Measurements from ENCODE around the gene SLC5A6. TPM values are rescaled to one million over a fixed set of nuclear protein-coding genes. Genes with fewer than 3 reads are reported as not detected.

Gene SLC5A6
- total and polyA plus RNA-seq, 2 of the 8 experiments (the other 6 are each of a cell fraction or from before 2014, with no cell fraction given): 118 to 183 TPM

- no peak overlapping the region for H2BK120ac ChIP-seq (replicated peaks; ENCODE audit: low read depth, low read length)
- H2AK5ac ChIP-seq (ENCODE audit: low read depth, low read length): no peak overlapping the region
- H4K5ac ChIP-seq (ENCODE audit: insufficient read length, low read depth, low read length): no peak overlapping the region
- no peak overlapping the region for H3K56ac ChIP-seq (replicated peaks; ENCODE audit: insufficient read length, low read depth, low read length)
- no peak overlapping the region for H3K23ac ChIP-seq (ENCODE audit: insufficient read length)
- H3K36me3 ChIP-seq (ENCODE audit: control insufficient read depth in 2 of 4, insufficient read depth in 4 of 4, low read length in 3 of 4): no peaks in the 10 kb centered on the region
- H2BK5ac ChIP-seq (ENCODE audit: low read depth, low read length): peak overlapping the region; percentile 11; the same call in 1 of the 2 replicates
- no peaks in the 10 kb centered on the region for H4K20me1 ChIP-seq (replicated peaks in 1 of 2; ENCODE audit: control insufficient read depth in 1 of 2, insufficient read depth in 2 of 2, low read length in 2 of 2)
- no peak overlapping the region for H4K91ac ChIP-seq (replicated peaks; ENCODE audit: insufficient read length, low read length)
- no peak overlapping the region for H2BK12ac ChIP-seq (ENCODE audit: low read depth, low read length)
- no peak overlapping the region for H3K14ac ChIP-seq (ENCODE audit: insufficient read length)
- no peaks in the 10 kb centered on the region for H3K27me3 ChIP-seq (replicated peaks in 1 of 4; ENCODE audit: control insufficient read depth in 3 of 4, extremely low read depth in 1 of 4, insufficient read depth in 3 of 4, low read length in 3 of 4)
- no peak overlapping the region; the same call in 1 of the 2 replicates for H3K18ac ChIP-seq (ENCODE audit: extremely low read depth, low read length)
- H2BK15ac ChIP-seq (ENCODE audit: low read length): no peak overlapping the region
- H4K8ac ChIP-seq (ENCODE audit: extremely low read depth, insufficient read depth, low read length): no peak overlapping the region
- TF ChIP-seq SUZ12 (IDR thresholded peaks at IDR 0.05; ENCODE audit: low read length) (no peak), TEAD4 (IDR thresholded peaks at IDR 0.05; ENCODE audit: low read depth, low read length) (no peak), TBP (IDR thresholded peaks at IDR 0.05; ENCODE audit: low read depth, low read length) (0 out of 2 replicates have a peak, but pooled peaks have one; percentile 16), RXRA (IDR thresholded peaks at IDR 0.05; ENCODE audit: insufficient read depth, low read depth, low read length) (no peak), SAP30 (IDR thresholded peaks at IDR 0.05; ENCODE audit: insufficient read depth, insufficient replicate concordance, low read length) (no peak), ATF2 (IDR thresholded peaks at IDR 0.05; ENCODE audit: low read length) (0 out of 2 replicates have a peak, but pooled peaks have one; percentile 29), TAF7 (optimal IDR thresholded peaks at IDR 0.05; ENCODE audit: borderline replicate concordance, low read depth, low read length) (no peak), POLR2A (IDR thresholded peaks at IDR 0.05; ENCODE audit: control extremely low read depth in 1 of 2, low read depth in 2 of 2, low read length in 2 of 2) (no peak), SP2 (IDR thresholded peaks at IDR 0.05; ENCODE audit: low read length) (no peak), GTF2F1 (IDR thresholded peaks at IDR 0.05; ENCODE audit: borderline replicate concordance, low read depth, low read length) (no peak)
- no peaks in the 10 kb centered on the region; the same call in 1 of the 2 replicates for H3K23me2 ChIP-seq (ENCODE audit: low read depth, low read length)
- H2BK20ac ChIP-seq (ENCODE audit: low read length): no peak overlapping the region; the same call in 1 of the 2 replicates
- DNase-seq (ENCODE audit: low read depth in 1 of 2, low spot score in 2 of 2) (no peak), FAIRE-seq (no peak)
- H3K4me3 ChIP-seq (ENCODE audit: extremely low read depth in 1 of 4, insufficient read depth in 2 of 4, low read depth in 3 of 4, low read length in 4 of 4): no peak overlapping the region
- no peaks in the 10 kb centered on the region for H3K9me3 ChIP-seq (ENCODE audit: insufficient read depth in 2 of 2, low read depth in 1 of 2, low read length in 1 of 2)
- no peak overlapping the region for H3K4me2 ChIP-seq (ENCODE audit: insufficient read depth in 1 of 2, low read depth in 2 of 2, low read length in 2 of 2)
- H3K4ac ChIP-seq (replicated peaks; ENCODE audit: insufficient read length, low read depth, low read length): no peak overlapping the region
- POLR2A ChIA-PET (ENCODE audit: partially characterized antibody): interaction anchor here (0.8 to 1.5 kb wide), 4 partner anchors 10 to 166 kb away, joined by 3 to 6 read pairs (median 4); partner anchors contain the start of gene TRIM54
- no peak overlapping the region for H3K9ac ChIP-seq (replicated peaks in 1 of 4; ENCODE audit: extremely low read depth in 1 of 4, low read depth in 3 of 4, low read length in 3 of 4)
- no peaks in the 10 kb centered on the region; a peak in 4 of 7 replicates for H3K4me1 ChIP-seq (replicated peaks in 1 of 4; ENCODE audit: control insufficient read depth in 3 of 4, insufficient read depth in 4 of 4, low read length in 3 of 4)
- peak overlapping the region; percentile 16 for H2AFZ ChIP-seq (ENCODE audit: low read length)
- CTCF ChIA-PET (ENCODE audit: partially characterized antibody): interaction anchor here (0.8 to 2.1 kb wide), 5 partner anchors 11 to 138 kb away, joined by 3 to 6 read pairs (median 4); no protein-coding TSS in a partner anchor
- 85% methylated on average over 8 of the region's 8 CpGs; no CpG with 5 or more reads in 1 of the 2 experiments for WGBS, 2 experiments (ENCODE audit: extremely low coverage in 1 of 2, insufficient coverage in 1 of 2, insufficient read length in 1 of 2, insufficient replicate concordance in 2 of 2, low coverage in 1 of 2, low lambda C conversion rate in 2 of 2, missing lambda C conversion rate in 1 of 2)
- H3K79me1 ChIP-seq (ENCODE audit: low read depth, low read length): no peaks in the 10 kb centered on the region
- no peaks in the 10 kb centered on the region for H3K79me2 ChIP-seq (ENCODE audit: control insufficient read depth in 1 of 2, insufficient read depth in 2 of 2, low read length in 2 of 2)
- 0 out of 2 replicates have a peak overlapping the region, but pooled peaks have one; percentile 3 for H3K27ac ChIP-seq (ENCODE audit: low read depth, low read length)
These were observed 46.9 kb downstream of the SLC5A6 start for GRCh38 chr2:27164960-27165763.
